GM18861 (cell line): Measurements from ENCODE around the gene DNM3.

Experiments used
- ATAC-seq: cut with Tn5 transposase; IDR thresholded peaks from one replicate; pipeline ENCODE4 v1.9.1; 2021; ENCODE audit not compliant: unreplicated experiment

Gene DNM3

GRCh38 chr1:171817511-171818265 lies 23.6 kb upstream of the DNM3 start:
- ATAC-seq: peak; percentile 62

DNA sequence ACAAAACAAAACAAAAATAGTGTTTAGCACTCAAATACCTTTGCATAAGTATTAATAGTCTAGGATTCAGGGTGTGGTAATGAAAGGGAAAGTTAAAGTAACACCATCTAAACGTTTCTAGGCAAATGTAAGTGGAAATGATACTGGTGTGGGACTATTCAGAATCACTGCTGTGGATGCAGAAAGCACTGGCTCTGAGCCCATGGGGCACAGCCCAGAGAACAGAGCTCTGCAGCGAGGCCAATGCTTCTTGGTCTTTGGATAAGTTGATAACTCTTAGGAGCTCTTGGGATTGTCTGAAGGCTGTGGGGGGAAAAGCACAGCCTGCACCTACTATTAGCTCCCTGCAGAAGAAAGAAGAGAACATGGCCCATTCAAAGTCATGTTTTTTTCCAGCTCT lies 21.4 kb upstream of the DNM3 start:
- ATAC-seq: no peak

DNA sequence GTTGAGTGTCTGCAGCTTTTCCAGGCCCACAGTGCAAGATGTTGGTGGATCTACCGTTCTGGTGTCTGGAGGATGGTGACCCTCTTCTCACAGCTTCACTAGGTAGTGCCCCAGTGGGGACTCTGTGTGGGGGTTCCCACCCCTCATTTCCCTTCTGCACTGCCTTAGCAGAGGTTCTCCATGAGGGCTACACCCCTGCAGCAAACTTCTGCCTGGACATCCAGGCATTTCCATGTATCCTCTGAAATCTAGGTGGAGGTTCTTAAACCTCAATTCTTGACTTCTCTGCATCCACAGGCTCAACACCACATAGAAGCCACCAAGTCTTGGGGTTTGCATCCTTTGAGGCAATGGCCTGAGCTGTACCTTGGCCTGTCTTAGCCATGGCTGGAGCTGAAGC lies 14.3 kb upstream of the DNM3 start:
- ATAC-seq: no peak

DNA sequence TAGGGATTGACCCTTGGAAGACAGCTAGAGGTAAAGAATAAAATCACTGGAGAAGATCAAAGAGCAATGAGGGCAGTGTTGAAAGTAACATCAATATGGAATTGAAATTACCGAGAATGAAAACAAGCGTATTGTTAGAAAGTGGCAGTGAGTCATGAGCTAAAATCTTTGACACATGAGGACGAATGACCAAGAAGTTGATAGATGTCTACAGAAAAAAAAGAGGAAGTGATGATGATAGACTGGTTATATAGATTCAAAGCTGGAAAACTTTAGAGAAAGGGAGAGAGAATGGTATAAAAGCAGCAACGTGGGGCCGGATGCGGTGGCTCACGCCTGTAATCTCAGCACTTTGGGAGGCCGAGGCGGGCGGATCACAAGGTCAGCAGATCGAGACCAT lies 12.5 kb upstream of the DNM3 start:
- ATAC-seq: no peak

DNA sequence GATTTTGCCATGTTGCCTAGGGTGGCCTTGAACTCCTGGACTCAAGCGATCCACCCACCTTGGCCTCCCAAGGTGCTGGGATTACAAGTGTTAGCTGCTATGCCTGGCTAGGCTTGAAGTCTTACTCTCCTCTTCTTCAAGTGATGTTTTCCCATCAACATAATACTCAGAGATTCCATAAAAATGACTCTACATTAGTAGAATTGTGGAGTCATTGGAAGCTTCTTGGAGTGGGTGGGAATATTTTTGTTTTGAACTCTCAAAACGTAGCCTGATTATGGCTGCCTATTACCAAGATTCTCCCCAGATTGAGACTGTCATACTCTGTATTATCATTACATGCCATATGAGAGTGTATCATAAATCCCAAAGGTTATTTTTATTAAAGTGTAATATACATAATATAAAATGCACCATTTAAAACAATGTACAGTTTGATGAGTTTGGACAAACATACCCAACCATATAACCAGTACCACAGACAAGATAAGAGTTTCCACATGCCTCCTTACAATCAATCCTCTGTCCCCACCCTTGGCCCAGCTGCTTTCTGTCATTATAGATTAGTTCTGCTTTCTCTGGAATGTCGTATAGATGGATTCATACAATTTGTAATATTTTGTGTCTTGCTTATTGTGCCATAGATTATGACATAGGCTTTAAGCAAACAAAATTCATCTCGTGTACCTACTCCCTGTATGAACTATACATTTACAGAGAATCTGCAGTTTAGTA lies 8.0 kb upstream of the DNM3 start:
- ATAC-seq: no peak

DNA sequence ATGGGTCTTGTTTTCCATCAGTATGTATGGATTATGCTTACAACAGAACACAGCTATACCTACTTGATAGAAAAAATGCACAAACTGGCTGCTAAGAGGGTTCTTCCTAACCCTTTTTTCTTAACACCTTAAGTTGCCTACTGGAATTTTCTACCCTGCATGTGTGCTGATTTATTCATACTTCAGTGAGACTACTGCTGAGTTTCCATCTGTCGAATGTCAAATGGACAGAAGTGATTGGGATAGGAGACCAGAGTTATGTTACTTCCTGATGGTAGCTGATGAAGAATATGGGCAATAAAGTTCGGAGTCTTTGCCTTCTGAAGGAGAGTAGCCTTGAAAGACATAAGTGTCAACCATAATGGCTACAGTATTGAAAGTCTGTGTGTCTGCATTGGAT lies 6.5 kb upstream of the DNM3 start:
- ATAC-seq: no peak

DNA sequence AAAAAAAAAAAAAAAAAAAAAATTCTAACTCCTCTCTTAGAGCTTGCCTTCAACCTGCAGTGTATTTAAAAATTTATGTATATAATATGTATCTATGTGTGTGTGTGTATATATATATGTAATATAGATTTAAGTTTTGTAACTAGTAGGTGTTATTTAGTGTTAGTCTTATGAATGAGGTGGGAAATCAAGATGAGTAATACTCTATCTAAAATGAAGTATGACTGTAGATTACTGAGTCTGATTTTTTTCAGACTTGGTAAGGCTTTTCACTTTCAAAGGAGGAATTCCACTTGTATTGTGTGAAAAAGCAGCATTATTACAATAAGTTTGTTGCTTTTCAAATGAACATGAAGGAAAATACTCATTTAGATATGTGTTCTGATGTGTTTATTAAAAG lies 5.4 kb upstream of the DNM3 start:
- no peak for ATAC-seq

DNA sequence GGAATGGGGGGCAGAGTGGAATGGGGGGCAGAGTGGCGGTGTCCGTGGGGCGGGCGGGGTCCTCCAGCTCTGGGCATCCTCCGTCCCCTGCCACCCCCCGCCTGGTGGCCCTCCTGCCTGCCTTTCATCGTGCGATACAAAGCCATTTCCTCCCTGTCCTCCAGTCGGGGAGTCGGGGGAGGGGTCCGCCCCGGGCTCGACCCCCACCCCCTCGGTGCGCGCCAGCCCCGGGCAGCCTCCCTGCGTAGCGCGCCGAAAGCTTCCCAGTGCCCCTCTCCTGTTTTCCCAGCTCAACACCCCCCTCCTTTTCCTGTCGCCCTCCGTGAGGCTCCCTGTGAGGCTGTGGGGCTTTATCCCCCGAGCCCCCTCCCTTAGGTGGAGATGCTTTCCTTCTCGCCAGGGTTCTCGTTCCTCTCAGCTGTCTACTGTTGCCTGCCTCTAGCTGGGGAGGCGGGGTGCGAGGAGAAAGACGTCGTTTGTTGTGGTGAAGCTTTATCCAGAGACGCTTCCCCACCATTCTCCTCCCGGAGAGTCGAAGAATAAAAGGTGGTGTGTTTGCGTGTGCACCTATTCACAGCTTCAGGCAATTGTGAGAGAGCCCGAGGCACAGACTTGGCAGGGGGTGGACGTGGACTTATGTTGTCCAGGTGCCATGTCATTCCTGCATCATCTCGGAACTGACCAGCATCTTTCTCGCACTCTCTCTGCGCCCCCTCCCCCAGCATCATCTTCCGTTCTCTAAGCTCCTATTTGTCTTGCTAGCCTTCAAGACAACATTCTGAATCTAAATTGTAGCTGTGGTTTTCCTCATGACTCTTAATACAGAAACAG lies 848 bp downstream of the DNM3 start:
- no peak for ATAC-seq

- ATAC-seq: no peak
Measured at GRCh38 chr1:171844381-171844780, 3.1 kb downstream of the DNM3 start.

DNA sequence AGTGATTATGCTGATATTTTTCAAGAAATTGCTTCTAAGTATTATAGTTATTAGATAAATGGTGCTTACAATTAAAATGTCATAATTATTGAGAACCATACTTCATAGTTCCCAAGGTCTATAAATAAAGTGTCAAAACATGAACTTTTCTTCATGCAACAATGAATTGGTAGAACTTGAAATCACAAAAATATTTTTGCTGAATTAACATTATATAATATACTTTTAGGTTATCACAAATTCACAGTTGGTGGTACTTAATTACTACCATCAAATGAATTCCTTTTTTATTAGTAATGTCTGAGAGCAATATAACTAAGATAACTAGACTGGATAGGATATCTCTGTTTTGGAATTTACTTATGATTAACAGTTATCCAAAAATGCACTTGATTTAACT lies 4.7 kb downstream of the DNM3 start:
- no peak for ATAC-seq

DNA sequence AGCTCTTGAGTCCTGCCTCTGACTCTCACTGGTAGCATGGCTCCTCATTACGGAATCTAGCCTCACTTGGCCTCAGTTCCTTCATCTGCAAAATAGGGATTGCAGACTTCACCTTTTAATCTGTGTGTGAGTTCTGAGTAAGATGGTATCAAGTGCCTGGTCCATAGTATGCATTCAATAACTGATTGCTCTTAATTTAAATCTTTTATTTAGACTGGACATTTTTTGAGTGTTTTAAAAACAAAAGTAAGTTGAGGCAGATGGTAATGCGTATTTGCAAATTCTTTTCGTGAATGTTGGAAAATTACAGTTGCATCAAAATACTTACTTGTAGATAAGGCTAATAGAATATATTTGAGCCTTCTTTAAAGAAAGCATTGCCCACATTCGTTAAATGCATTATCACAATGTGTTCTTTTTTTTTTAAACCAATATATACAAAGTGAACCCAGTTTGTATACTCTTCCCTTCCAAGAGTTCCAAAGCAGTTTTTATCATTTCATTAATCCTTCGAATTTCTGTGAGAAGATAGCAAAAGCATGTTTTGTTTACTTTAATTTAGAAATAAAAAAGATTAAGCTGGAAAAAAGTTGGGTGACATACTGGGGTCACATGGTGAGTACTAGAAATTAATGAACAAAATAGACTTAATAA lies 8.1 kb downstream of the DNM3 start:
- no peak for ATAC-seq

DNA sequence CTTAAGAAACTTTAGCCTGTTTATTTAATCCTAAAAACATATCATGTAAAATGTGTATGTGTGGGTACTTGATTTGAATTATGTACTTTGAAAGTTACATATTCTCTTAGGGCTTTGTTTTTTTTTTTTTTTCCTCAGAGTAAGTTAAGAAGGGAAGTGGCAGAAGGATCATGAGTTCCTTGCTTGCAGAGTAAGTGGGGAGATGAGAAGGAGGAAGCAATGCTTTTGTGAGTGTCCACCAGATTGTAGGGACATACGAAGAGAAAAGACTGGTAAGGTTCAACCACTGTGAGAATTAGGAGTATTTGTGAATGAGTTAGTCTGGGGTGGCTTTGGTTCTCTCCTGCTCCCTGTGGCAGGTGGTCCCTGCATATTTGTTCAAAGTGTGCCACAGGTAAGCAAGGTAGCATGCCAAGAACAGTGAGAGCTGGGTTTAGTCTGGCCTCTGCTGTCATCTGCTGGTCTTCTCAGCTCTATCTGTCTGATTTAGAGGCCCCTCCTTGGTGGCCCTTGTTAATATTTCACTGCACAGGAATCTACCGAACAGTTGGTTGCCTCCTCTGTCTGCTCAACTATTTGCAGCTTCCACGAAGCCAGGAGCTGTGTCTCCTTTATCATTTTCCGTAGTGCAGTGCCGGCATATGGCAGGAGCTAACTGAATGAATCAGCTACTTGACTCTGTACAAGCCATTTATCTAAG lies 9.5 kb downstream of the DNM3 start:
- no peak for ATAC-seq

GRCh38 chr1:171852272-171852671 lies 11.0 kb downstream of the DNM3 start:
- ATAC-seq: no peak

GRCh38 chr1:171855381-171855780 lies 14.1 kb downstream of the DNM3 start:
- no peak for ATAC-seq

DNA sequence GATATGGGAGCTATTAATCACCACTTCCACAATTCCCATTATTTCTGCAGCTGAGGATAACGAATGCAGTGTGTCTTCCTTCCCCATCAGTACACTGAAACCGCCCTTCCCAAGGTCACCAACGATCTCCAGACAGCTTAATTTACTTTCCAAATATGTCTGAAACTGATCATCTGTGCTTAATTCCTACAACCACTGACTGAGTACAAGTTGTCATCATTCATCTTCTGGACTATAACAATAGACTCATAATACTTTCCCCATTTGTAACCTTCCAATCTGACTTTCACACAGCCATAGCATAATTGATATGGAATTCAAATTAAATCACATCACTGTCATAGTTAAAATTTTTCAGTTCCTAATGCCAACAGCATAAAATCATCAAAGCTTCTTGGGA lies 17.4 kb downstream of the DNM3 start:
- ATAC-seq: no peak

- no peak for ATAC-seq
Measured at GRCh38 chr1:171860696-171861095, 19.4 kb downstream of the DNM3 start.

GRCh38 chr1:171863531-171863930 lies 22.2 kb downstream of the DNM3 start:
- ATAC-seq: no peak

- ATAC-seq: no peak
Measured at GRCh38 chr1:171864308-171864707, 23.0 kb downstream of the DNM3 start.

DNA sequence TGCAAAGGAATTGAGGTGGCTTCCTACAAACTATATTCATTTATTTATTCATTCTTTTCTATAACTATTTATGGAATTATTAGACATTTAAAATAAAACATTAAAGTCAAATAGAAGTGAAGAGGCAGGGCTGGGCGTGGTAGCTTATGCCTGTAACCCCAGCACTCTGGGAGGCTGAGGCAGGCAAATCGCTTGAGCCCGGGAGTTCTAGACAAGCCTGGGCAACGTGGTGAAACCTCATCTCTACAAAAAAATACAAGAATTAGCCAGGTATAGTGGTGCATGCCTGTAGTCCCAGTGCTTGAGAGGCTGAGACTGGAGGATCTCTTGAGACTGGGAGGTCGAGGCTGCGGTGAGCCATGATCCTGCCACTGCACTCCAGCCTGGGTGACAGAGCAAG lies 23.8 kb downstream of the DNM3 start:
- ATAC-seq: no peak

DNA sequence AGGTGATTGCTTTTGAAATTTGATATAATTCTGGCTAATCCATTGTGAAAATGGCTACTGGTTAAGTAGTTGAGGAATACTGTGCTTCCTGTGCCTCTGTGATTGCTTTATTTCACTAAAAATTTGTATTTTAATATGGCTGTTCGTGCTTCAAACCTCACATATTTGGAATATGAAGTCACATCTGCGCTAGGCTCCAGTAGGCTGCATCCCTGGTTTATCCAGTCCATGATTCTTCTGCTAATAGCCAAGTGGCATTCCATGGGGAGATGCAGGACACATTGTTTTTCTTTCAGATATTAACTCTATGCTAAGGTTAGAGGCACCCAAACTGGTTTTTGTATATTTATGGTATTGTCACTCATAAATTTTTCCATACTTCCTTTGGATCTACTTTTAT lies 25.9 kb downstream of the DNM3 start:
- ATAC-seq: no peak
